Cardiac muscle cell (in vitro differentiated cells and primary cell): ENCODE results near the gene PRDM8. TPM values are rescaled to one million over a fixed set of nuclear protein-coding genes. Genes with fewer than 3 reads are reported as not detected.
"Not testable (repeated sequence)": the region's sequence is repeated elsewhere in the genome, so short reads cannot be mapped to it uniquely, and the experiment has no call there.

ENCODE experiments used
- DNase-seq, 2 donors: peaks; one replicate each; pipeline versions ENCODE4 v3.0.0 to v3.0.0-alpha.2; 2010 to 2017; ENCODE audit warnings: low read depth in 1 of 2, low spot score in 1 of 2
- H3K27ac ChIP-seq: fragments of 200-600 bp; sonication (generic); 2 replicates; pipeline ENCODE4 v1.5.1; 2016
- H3K27me3 ChIP-seq: fragments of 200-600 bp; sonication (generic); 2 replicates; pipeline ENCODE4 v1.6.0; 2016; ENCODE audit warnings: control low read depth
- H3K36me3 ChIP-seq: fragments of 200-600 bp; sonication (generic); 2 replicates; pipeline ENCODE4 v1.5.1; 2016; ENCODE audit warnings: control low read depth
- H3K4me1 ChIP-seq: fragments of 200-600 bp; sonication (generic); 2 replicates; pipeline ENCODE4 v1.8.1; 2017; ENCODE audit warnings: low read depth, mild to moderate bottlenecking, mixed run types
- H3K4me3 ChIP-seq: fragments of 200-600 bp; sonication (generic); 2 replicates; pipeline ENCODE4 v1.5.1; 2016; ENCODE audit warnings: mild to moderate bottlenecking
- H3K9me3 ChIP-seq: fragments of 200-600 bp; sonication (generic); 2 replicates; pipeline ENCODE4 v1.5.1; 2017; ENCODE audit warnings: low read depth, mild to moderate bottlenecking, control low read depth
- polyA plus RNA-seq: library from polyadenylated mRNA; unstranded; fragments of >200 nt; fragmentation: Nextera tagmentation; extraction: Ambion mirVana; gene quantifications from 2 replicates; pipeline ENCODE4 v1.2.1, GENCODE V29; 2016
- total RNA-seq: library from RNA; depleted of rRNA; stranded (reverse); fragments of >200 nt; gene quantifications from 2 replicates; pipeline ENCODE4 v1.2.3, GENCODE V29; 2016
- TF ChIP-seq, protein P1 (sequence below): IDR thresholded peaks from 2 replicates; pipeline ENCODE4 v1.5.1; 2012; ENCODE audit warnings: low read depth, mild to moderate bottlenecking, low read length

Gene PRDM8
- total and polyA plus RNA-seq, 2 experiments from 2014 or later: 6.2 to 18.8 TPM

DNA sequence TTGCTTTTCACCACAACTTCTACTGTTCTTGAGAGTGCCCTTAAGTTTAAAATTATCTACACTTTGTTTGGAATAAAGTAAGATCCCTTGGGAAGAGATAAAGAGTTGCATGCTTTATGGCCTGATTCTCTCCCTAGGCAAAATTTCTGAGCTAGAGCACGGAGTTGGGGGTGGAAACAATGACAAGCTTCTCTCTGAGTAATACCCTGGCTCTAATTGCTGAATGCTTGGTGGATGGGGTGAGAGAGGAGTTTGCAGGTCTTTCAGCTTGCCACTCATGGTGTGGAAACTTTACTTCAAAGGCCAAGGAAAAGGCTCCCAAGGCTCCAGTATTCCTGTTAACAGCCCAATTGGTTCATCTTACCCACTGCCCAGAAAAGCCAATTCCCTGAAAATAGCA is 26.1 kb upstream of the PRDM8 start:
- H3K27me3 ChIP-seq: no peaks in the 10 kb centered on the region
- TF ChIP-seq, protein P1, sequence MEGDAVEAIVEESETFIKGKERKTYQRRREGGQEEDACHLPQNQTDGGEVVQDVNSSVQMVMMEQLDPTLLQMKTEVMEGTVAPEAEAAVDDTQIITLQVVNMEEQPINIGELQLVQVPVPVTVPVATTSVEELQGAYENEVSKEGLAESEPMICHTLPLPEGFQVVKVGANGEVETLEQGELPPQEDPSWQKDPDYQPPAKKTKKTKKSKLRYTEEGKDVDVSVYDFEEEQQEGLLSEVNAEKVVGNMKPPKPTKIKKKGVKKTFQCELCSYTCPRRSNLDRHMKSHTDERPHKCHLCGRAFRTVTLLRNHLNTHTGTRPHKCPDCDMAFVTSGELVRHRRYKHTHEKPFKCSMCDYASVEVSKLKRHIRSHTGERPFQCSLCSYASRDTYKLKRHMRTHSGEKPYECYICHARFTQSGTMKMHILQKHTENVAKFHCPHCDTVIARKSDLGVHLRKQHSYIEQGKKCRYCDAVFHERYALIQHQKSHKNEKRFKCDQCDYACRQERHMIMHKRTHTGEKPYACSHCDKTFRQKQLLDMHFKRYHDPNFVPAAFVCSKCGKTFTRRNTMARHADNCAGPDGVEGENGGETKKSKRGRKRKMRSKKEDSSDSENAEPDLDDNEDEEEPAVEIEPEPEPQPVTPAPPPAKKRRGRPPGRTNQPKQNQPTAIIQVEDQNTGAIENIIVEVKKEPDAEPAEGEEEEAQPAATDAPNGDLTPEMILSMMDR: no peak
- no peaks in the 10 kb centered on the region for H3K4me1 ChIP-seq
- no peaks in the 10 kb centered on the region for H3K9me3 ChIP-seq
- peak in 1 of 2 donors; percentile 76 for DNase-seq
- no peak overlapping the region for H3K4me3 ChIP-seq
- no peaks in the 10 kb centered on the region for H3K36me3 ChIP-seq
- H3K27ac ChIP-seq: no peak overlapping the region

DNA sequence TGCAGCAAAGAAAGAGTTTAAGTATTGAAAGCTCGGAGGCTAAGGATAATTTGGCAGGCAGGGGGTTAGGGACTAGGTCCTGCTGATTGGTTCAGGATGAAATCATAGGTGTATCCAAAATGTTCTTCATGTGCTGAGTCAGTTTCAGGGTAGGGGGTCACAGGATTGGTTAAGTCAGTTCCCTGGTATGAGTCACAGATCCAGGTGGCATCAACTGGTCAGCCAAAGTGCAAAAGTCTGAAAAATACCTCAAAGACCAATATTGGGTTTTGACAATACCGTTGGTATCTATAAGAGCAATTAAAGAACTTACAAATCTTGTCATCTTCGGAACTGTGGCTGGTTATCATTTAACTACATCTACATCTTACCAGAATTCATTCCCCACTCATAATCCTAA is 25.6 kb upstream of the PRDM8 start:
- H3K9me3 ChIP-seq: no peaks in the 10 kb centered on the region
- H3K27ac ChIP-seq: no peak overlapping the region
- TF ChIP-seq, protein P1: no peak
- H3K36me3 ChIP-seq: no peaks in the 10 kb centered on the region
- H3K4me3 ChIP-seq: no peak overlapping the region
- H3K27me3 ChIP-seq: no peaks in the 10 kb centered on the region
- DNase-seq: no peak
- no peaks in the 10 kb centered on the region for H3K4me1 ChIP-seq

DNA sequence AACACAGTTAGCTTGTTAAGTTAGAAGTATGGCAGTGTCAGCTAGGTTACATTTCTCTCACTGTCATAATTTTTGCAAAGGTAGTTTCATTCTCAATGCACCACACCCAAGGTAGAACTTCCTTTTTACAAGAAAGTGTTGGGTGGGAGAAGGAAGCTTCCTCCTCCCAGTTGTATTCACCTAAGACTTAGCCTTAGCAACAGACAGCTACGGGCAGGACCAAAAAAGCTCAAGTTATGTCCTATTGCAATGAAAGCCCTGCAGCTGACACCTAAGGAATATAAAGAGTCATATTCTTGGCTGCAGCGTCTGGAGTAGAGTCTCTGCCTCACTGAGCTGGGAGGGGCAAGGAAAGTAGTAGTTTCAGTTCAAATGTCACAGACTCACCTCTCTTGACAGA is 25.1 kb upstream of the PRDM8 start:
- no peak overlapping the region for H3K4me3 ChIP-seq
- no peak overlapping the region for H3K27ac ChIP-seq
- TF ChIP-seq, protein P1: no peak
- H3K27me3 ChIP-seq: no peaks in the 10 kb centered on the region
- DNase-seq: no peak
- H3K4me1 ChIP-seq: no peaks in the 10 kb centered on the region
- no peaks in the 10 kb centered on the region for H3K36me3 ChIP-seq
- no peaks in the 10 kb centered on the region for H3K9me3 ChIP-seq

DNA sequence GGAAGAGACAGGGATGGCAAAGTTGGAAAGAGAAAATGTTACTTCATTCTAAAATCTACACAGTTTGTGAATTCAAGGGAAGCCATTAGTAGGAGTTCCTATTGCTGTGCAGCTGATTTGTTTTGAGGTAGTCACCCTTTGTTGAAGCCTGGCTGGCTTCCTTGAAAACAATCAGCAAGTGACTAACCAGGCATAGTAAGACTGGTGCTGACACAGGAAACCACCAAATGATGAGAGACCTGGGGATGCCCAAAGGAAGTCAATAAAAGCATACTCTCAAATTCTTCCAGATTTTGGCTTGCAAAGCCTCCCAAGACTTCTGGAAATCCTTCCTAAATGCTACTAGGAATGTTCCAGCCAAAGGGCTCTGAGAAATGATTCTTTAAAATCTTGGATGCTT is 23.9 kb upstream of the PRDM8 start:
- TF ChIP-seq, protein P1: no peak
- Histone ChIP-seq H3K27ac (no peak overlapping the region), H3K4me1 (no peaks in the 10 kb centered on the region)

GRCh38 chr4:80173841-80174240 is 23.5 kb upstream of the PRDM8 start:
- Histone ChIP-seq H3K27ac (no peak overlapping the region), H3K4me1 (no peaks in the 10 kb centered on the region), H3K36me3 (no peaks in the 10 kb centered on the region), H3K9me3 (no peaks in the 10 kb centered on the region), H3K4me3 (no peak overlapping the region), H3K27me3 (no peaks in the 10 kb centered on the region)
- DNase-seq: peak in 1 of 2 donors; percentile 49
- TF ChIP-seq, protein P1: no peak

More for the DNA sequence above, 23.9 kb upstream of the PRDM8 start:
- H3K27me3 ChIP-seq: no peaks in the 10 kb centered on the region
- DNase-seq: peak in 1 of 2 donors; percentile 61
- H3K4me3 ChIP-seq: no peak overlapping the region
- no peaks in the 10 kb centered on the region for H3K9me3 ChIP-seq
- no peaks in the 10 kb centered on the region for H3K36me3 ChIP-seq

DNA sequence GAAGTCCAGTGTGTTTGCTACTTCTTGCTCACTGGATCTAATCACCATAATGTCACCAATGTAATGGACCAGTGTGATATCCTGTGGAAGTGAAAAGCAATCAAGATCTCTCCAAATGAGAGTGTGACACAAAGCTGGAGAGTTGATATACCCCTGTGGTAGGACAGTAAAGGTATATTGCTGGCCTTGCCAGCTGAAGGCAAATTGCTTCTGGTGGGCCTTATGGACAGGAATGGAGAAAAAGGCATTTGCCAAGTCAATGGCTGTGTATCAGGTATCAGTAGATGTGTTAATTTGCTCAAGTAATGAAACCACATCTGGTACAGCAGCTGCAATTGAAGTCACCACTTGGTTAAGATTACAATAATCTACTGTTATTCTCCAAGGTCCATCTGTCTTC is 19.5 kb upstream of the PRDM8 start:
- H3K4me1 ChIP-seq, H3K4me3 ChIP-seq: not testable (repeated sequence)

More for the DNA sequence above, 19.5 kb upstream of the PRDM8 start:
- H3K27ac ChIP-seq, H3K36me3 ChIP-seq, H3K9me3 ChIP-seq, DNase-seq: not testable (repeated sequence)
- H3K27me3 ChIP-seq: peaks cover 11% of the 10 kb centered on the region
